Astrocyte (in vitro differentiated cells and primary cell): Measurements from ENCODE around the gene ZSCAN9.

ENCODE experiments used
- CTCF ChIP-seq: IDR thresholded peaks from 2 replicates; pipeline ENCODE4 v1.5.1; 2011; ENCODE audit warnings: low read depth, mild to moderate bottlenecking, inconsistent platforms, low read length, moderate library complexity; ENCODE audit not compliant: insufficient read depth
- EZH2 ChIP-seq: IDR thresholded peaks from 2 replicates; pipeline ENCODE4 v1.6.1; 2012; ENCODE audit warnings: mild to moderate bottlenecking, low read length, inconsistent platforms; ENCODE audit not compliant: insufficient read depth

DNA sequence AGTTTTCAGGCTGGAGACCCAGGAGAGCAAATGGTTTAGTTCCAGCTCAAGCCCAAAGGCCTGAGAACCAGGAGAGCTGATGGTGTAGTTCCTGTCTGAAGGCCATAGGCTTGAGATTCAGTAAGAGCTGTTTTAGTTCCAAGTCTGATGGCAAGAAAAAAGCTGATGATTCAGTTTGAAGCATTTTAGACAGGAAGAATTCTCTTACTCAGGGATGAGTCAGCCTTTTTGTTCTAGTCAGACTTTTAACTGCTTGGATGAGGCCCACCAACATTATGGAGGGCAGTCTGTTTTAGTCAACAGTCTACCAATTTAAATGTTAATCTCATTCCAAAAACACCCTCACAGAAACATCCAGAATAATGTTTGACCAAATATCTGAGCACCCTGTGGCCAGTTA is 44.4 kb downstream of the ZSCAN9 start:
- TF ChIP-seq CTCF (no peak), EZH2 (no peak)
